Right renal pelvis (tissue), 4 donors: ENCODE data around the gene PRKAG2. TPM values are rescaled to one million over a fixed set of nuclear protein-coding genes. Genes with fewer than 3 reads are reported as not detected.

ENCODE experiments used
- DNase-seq, 4 donors: peaks; one replicate each; pipeline ENCODE4 v3.0.0-alpha.2; 2013; ENCODE audit warnings: low read depth in 4 of 4, low spot score in 3 of 4, missing footprints in 1 of 4
- polyA plus RNA-seq, 4 donors: library from polyadenylated mRNA; unstranded; fragments of 120-200 nt; gene quantifications; one replicate each; pipeline ENCODE4 v1.2.1, GENCODE V29; 2013; ENCODE audit not compliant: insufficient read length in 4 of 4

PRKAG2 gene
- polyA plus RNA-seq, 4 donors = 27.5 to 33.8 (median 30.2) TPM

DNA sequence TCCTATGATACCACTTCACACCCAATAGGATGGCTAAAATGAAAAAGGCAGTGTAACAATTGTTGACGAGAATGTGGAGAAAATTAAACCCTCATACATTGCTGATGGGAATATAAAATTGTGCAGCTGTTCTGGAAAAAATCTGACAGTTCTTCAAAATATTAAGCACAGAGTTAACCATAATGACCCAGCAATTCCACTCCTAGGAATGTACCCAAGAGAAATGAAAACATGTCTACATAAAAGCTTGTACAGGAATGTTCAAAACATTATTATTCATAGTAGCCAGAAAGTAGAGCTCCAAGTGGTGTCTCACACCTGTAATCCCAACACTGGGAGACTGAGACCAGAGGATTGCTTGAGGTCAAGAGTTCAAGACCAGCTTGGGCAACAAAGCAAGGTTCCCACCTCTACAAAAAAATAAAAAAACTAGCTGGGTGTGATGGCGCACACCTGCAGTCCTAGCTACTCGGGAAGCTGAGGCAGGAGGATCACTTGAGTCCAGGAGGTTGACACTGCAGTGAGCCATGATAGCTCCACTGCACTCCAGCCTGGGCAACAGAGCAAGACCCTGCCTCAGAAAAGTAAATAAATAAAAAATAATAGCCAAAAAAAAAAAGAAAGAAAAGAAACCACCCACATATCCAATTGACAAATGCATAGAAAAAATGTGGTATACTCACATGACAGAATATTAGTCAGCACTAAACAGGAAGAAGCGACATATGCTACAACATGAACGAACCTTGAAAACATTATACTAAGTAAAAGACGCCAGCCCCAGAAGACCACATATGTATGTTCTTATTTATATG, 362.2 kb downstream of the PRKAG2 start:
- DNase-seq = no peak

DNA sequence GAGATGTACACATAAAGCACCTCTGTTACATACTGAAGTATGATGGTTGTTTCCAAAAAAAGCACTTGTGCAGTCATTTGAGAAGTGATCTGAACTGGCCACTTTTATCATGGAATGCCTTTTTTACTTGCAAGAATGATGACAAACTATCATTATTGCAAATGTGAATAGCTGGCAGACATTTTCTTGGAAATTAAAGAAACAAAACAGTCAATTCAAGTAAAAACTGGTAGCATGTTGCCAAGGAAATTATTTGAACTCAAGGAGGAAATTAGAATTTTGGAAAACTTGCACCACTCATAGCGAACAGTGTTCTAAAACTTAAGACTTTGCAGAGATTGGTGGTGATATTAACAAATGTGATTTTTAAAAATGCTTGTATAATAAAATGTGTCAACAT, 363.8 kb downstream of the PRKAG2 start:
- no peak for DNase-seq

- DNase-seq = no peak
These were observed 364.6 kb downstream of the PRKAG2 start for GRCh38 chr7:151512353-151512752.

GRCh38 chr7:151511946-151512345, 365.0 kb downstream of the PRKAG2 start:
- no peak for DNase-seq

DNA sequence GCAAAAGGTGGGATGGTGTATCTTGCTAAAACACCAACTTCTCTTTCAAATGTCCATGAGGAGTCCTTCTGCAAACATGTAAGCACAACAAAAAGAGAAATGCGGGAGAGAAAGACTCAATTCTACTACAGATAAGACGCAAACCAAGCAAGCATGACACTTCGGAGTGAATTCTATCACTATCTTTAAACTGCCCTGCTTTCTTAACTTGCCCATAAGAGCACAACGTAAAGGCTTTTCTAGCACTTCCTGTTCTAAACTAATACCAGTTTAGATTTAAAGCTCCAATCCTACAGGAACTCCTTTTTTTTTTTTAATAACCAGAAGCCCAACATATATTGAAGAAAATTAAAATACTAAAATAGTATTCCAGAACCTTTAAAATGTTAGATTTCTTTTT, 365.6 kb downstream of the PRKAG2 start:
- DNase-seq = no peak

DNA sequence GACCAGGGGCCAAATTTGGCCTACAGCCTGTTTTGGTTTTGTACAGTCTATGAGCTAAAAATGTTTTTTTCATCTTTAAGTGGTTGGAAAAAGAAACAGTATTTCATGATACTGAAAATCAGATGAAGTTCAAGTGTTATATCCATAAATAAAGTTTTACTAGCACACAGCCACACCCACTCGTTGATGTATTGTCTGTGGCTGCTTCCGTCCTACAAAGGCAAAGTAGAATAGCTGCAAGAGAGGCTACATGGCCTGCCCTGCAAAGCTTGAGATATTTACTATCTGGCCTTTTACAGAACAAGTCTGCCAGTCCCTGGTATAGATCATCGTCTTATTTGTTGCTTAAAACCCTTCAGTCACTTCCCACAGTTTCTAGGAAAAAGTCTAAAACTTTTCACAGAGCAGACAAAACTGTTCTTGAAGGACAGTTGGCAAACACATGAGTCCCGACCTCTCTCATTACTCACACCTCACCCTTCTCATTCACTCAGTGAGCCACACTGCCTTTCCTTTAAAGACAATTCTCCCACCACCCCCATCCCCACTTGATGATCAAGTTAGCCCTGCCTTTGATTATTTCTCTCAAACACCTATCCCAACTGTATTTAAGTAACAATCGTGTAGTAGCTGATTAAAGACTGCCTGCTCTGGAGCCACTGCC, 367.1 kb downstream of the PRKAG2 start:
- DNase-seq = no peak

GRCh38 chr7:151508991-151509390, 367.9 kb downstream of the PRKAG2 start:
- no peak for DNase-seq

DNA sequence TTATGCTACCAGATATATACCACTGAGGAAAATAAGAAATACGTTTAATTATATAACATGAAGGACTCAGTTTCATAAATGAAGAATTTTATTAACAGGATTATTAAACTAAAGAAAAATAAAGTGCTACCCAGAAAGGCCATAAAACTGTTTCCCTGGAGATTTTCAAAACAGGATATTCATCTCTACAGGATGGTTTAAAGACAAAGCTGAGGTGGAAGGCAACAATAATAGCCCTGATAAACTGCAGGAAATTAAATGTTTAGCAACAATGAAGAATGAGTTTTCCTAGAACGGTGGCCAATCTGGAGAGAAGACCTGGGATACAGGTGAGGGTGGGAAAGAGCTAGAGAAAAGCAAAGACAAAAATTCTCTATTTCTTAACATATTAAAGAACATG, 369.1 kb downstream of the PRKAG2 start:
- no peak for DNase-seq

GRCh38 chr7:151506901-151507382, 370.0 kb downstream of the PRKAG2 start:
- no peak for DNase-seq

Other genes starting within 250 kb of the PRKAG2 start
- gene GALNTL5, start 79.3 kb upstream of the PRKAG2 start, polyA plus RNA-seq = not detected
- 100 to 1,000 TPM; 110 to 132 (median 117) TPM for gene GALNT11, start 148.6 kb upstream of the PRKAG2 start, polyA plus RNA-seq